GM12878 (cell line): ENCODE data around the gene ZFPM1. TPM values are rescaled to one million over a fixed set of nuclear protein-coding genes. Genes with fewer than 3 reads are reported as not detected.

Source experiments
- ATAC-seq: fragments of 200-7000 bp; cut with Tn5 transposase; 3 replicates; pipeline ENCODE4 v1.9.1; 2020; ENCODE audit warnings: mild to moderate bottlenecking, moderate library complexity
- BruUV-seq: library from RNA; stranded (reverse); fragments of 400-500 nt; replicated peaks from 2 replicates; lab custom pipeline; 2021; lab: Mats Ljungman, UMichigan
- CTCF ChIA-PET: fragments of 300-600 bp; sonication (Branson Sonifier 250); formaldehyde crosslinking; extraction: SDS; loops from one replicate; lab custom pipeline; 2021; ENCODE audit warnings: inconsistent platforms; lab: Yijun Ruan, JAX
- POLR2A ChIA-PET: fragments of 350-600 bp; formaldehyde crosslinking; extraction: SDS; loops from one replicate; lab custom pipeline; 2021; ENCODE audit warnings: inconsistent platforms; lab: Charles Lee
- RAD21 ChIA-PET: fragments of 300-600 bp; sonication (Branson Sonifier 250); formaldehyde crosslinking; loops from one replicate; lab custom pipeline; 2023; ENCODE audit warnings: antibody characterized with exemption; ENCODE audit not compliant: unreplicated experiment; lab: Charles Lee
- SMC1A ChIA-PET: fragments of 300-600 bp; sonication (Branson Sonifier 250); formaldehyde crosslinking; loops from one replicate; lab custom pipeline; 2023; ENCODE audit not compliant: unreplicated experiment, uncharacterized antibody; lab: Charles Lee
- DNase-seq: peaks from one replicate; pipeline ENCODE4 v3.0.0-alpha.2; 2011; ENCODE audit warnings: low read depth, low spot score
- FAIRE-seq: peaks from 3 replicates; lab custom pipeline; 2011; peaks lifted over from hg19 to GRCh38; lab: Jason Lieb, UNC
- H2AFZ ChIP-seq: 2 replicates; pipeline ENCODE4 v1.6.0; 2011; ENCODE audit warnings: low read depth, low read length, control low read depth; ENCODE audit not compliant: control insufficient read depth
- H3K27ac ChIP-seq: 2 replicates; pipeline ENCODE4 v1.5.1; 2011; ENCODE audit warnings: control low read depth; ENCODE audit not compliant: control insufficient read depth, insufficient read depth
- H3K27me3 ChIP-seq, 2 experiments: replicated peaks in 1 of 2; 2 replicates each; pipeline versions ENCODE4 v1.6.0 to v1.6.1; 2011; ENCODE audit warnings: low read length in 1 of 2; ENCODE audit not compliant: control insufficient read depth in 2 of 2, insufficient read depth in 2 of 2
- H3K36me3 ChIP-seq, 2 experiments: 2 replicates each; pipeline ENCODE4 v1.5.1; 2011; ENCODE audit warnings: low read length in 1 of 2; ENCODE audit not compliant: control insufficient read depth in 2 of 2, insufficient read depth in 2 of 2
- H3K4me1 ChIP-seq: 2 replicates; pipeline ENCODE4 v1.6.1; 2011; ENCODE audit warnings: mild to moderate bottlenecking, low read length, moderate library complexity, mixed read lengths; ENCODE audit not compliant: control insufficient read depth, insufficient read depth
- H3K4me2 ChIP-seq: 2 replicates; pipeline ENCODE4 v1.6.0; 2011; ENCODE audit warnings: control low read depth; ENCODE audit not compliant: control insufficient read depth, insufficient read depth
- H3K4me3 ChIP-seq: fragments of 200-600 bp; sonication (generic); 2 replicates; pipeline ENCODE4 v1.5.1; 2016
- H3K79me2 ChIP-seq: 2 replicates; pipeline ENCODE4 v1.6.0; 2011; ENCODE audit warnings: low read length; ENCODE audit not compliant: control insufficient read depth, insufficient read depth
- H3K9ac ChIP-seq: 2 replicates; pipeline ENCODE4 v1.8.0; 2011; ENCODE audit warnings: low read length, control low read depth, mixed read lengths; ENCODE audit not compliant: control insufficient read depth, insufficient read depth
- H3K9me3 ChIP-seq: replicated peaks from 3 replicates; pipeline ENCODE4 v1.5.1; 2011; ENCODE audit warnings: mild to moderate bottlenecking, low read length; ENCODE audit not compliant: control insufficient read depth, insufficient read depth
- H4K20me1 ChIP-seq: 2 replicates; pipeline ENCODE4 v1.6.0; 2011; ENCODE audit not compliant: control insufficient read depth, insufficient read depth
- MEF2A ChIP-seq: IDR thresholded peaks from 2 replicates; pipeline ENCODE4 v1.6.1; 2011; ENCODE audit warnings: low read depth, mild to moderate bottlenecking, low read length, moderate library complexity; ENCODE audit not compliant: insufficient read depth
- RBBP5 ChIP-seq: fragments of 200-600 bp; sonication (generic); conservative IDR thresholded peaks from 2 replicates; pipeline ENCODE4 v1.6.1; 2016
- RELA ChIP-seq: fragments of 450-650 bp; IDR thresholded peaks from 2 replicates; pipeline ENCODE4 v1.8.0; 2014; ENCODE audit warnings: borderline replicate concordance; ENCODE audit not compliant: partially characterized antibody
- SUZ12 ChIP-seq: fragments of 200-600 bp; sonication (generic); IDR thresholded peaks from one replicate; pipeline ENCODE4 v1.6.1; 2018; ENCODE audit warnings: antibody characterized with exemption, mild to moderate bottlenecking; ENCODE audit not compliant: unreplicated experiment
- YY1 ChIP-seq: IDR thresholded peaks from 2 replicates; pipeline ENCODE4 v1.6.1; 2011; ENCODE audit warnings: low read depth, mild to moderate bottlenecking, low read length
- ZZZ3 ChIP-seq: IDR thresholded peaks from 2 replicates; pipeline ENCODE4 v1.6.1; 2011; ENCODE audit warnings: low read depth; ENCODE audit not compliant: control insufficient read depth, insufficient read length
- WGBS: methylation state at CpG from one replicate; pipeline ENCODE4 v1.1.6; 2016; ENCODE audit warnings: low lambda C conversion rate; ENCODE audit not compliant: insufficient replicate concordance, insufficient coverage; ENCODE audit errors: missing lambda C conversion rate; 5-methylcytosine and 5-hydroxymethylcytosine counted together
- in situ Hi-C: fragments of 300-500 bp; cut with MboI; formaldehyde crosslinking; loops from 9 replicates; pipeline ENCODE4 v1.14.3; 2018; ENCODE audit warnings: mixed read lengths
- intact Hi-C: fragments of 100-400 bp; cut with micrococcal nuclease; formaldehyde crosslinking; loops from one replicate; pipeline ENCODE4 v1.14.2; 2022; ENCODE audit not compliant: unreplicated experiment
- polyA plus RNA-seq, 11 experiments: library from polyadenylated mRNA; depleted of rRNA in 4 of 11; unstranded in 6 of 11; stranded (reverse) in 5 of 11; fragments of >200 nt; fragmentation: Nextera tagmentation in 4 of 11; fragmentation: Illumina TruSeq in 1 of 11; extraction: Ambion mirVana in 4 of 11; extraction: Trizol in 1 of 11; gene quantifications; 1 replicate in 1 of 11; 2 replicates in 10 of 11; pipeline versions ENCODE4 v1.2.1 to v1.2.3, GENCODE V29; 2011 to 2016; ENCODE audit warnings: inconsistent platforms in 2 of 11, missing spikeins in 2 of 11, low read depth in 1 of 11
- total RNA-seq, 4 experiments: library from RNA; depleted of rRNA in 3 of 4; stranded (reverse); fragments of >200 nt in 3 of 4; fragmentation: Illumina TruSeq in 1 of 4; extraction: Trizol in 1 of 4; gene quantifications; 2 replicates each; pipeline versions ENCODE4 v1.2.1 to v1.2.3, GENCODE V29; 2013 to 2021
- TF ChIP-seq, protein P1 (sequence below): fragments of 450-650 bp; IDR thresholded peaks from 2 replicates; pipeline ENCODE4 v1.6.1; 2017; ENCODE audit warnings: mild to moderate bottlenecking, low read depth, inconsistent platforms; ENCODE audit not compliant: poor library complexity, severe bottlenecking
- TF ChIP-seq, protein P2 (sequence below): fragments of 450-650 bp; IDR thresholded peaks from 2 replicates; pipeline ENCODE4 v1.6.1; 2017; ENCODE audit warnings: antibody characterized with exemption, mild to moderate bottlenecking, moderate library complexity

The ZFPM1 gene
- total and polyA plus RNA-seq, 10 of the 15 experiments (the other 5 are each of a cell fraction or from before 2014, with no cell fraction given) = 0.02 to 5.1 (median 0.30) TPM

DNA sequence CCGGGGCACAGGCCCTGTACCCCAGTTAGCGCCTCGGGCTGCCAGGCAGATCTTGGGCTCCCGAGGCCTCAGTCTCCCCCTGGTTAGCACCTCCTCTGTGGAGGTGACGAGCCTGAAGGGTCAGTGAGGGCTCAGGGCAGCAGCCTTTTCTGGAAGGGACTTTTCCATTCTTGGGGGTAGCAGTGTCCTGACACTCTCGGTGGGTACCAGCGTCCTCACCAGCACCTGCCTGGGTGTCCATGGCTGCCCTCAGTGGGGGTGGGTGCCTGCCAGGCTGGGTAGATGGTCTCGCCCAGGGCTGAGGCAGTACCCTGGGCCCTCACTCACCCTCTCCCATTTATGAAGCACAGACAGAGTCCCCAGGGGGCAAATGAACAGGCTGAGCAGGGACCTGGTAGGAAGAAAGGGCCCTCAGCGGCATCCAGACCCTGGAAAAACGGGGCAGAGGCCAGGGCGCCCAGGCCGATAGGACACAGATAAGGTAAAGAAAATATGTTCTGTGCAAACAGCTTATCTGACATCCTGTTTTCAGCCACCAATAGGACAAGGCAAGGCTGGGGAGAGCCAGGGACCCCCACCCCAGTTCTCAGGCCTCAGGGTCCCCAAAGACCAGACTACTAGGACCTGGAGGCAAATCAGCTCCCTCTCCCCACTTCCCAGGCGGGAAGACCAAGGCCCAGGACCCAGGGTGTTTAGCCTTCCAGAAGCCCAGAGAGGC, 50.9 kb downstream of the ZFPM1 start (continued):
- TF ChIP-seq RELA = no peak

GRCh38 chr16:88504489-88505404, 51.7 kb downstream of the ZFPM1 start:
- Histone ChIP-seq H3K9ac (no peak overlapping the region), H4K20me1 (no peaks in the 10 kb centered on the region), H3K36me3 (no peaks in the 10 kb centered on the region), H3K27me3 (no peaks in the 10 kb centered on the region), H2AFZ (no peak overlapping the region), H3K9me3 (no peaks in the 10 kb centered on the region), H3K4me3 (no peak overlapping the region), H3K79me2 (no peaks in the 10 kb centered on the region), H3K4me1 (no peaks in the 10 kb centered on the region), H3K4me2 (no peak overlapping the region), H3K27ac (no peak overlapping the region)
- no TSS peak for BruUV-seq
- ATAC-seq (no peak), DNase-seq (no peak), FAIRE-seq (no peak)
- CTCF ChIA-PET = no interaction called here
- SMC1A ChIA-PET = no interaction called here
- RAD21 ChIA-PET = no interaction called here
- POLR2A ChIA-PET = no interaction called here
- intact Hi-C loops = no loop called here
- WGBS = 65% methylated on average over 27 of the region's 28 CpGs
- TF ChIP-seq ZZZ3 (no peak), YY1 (no peak), MEF2A (no peak), SUZ12 (no peak), RBBP5 (no peak)
- TF ChIP-seq, protein P1, sequence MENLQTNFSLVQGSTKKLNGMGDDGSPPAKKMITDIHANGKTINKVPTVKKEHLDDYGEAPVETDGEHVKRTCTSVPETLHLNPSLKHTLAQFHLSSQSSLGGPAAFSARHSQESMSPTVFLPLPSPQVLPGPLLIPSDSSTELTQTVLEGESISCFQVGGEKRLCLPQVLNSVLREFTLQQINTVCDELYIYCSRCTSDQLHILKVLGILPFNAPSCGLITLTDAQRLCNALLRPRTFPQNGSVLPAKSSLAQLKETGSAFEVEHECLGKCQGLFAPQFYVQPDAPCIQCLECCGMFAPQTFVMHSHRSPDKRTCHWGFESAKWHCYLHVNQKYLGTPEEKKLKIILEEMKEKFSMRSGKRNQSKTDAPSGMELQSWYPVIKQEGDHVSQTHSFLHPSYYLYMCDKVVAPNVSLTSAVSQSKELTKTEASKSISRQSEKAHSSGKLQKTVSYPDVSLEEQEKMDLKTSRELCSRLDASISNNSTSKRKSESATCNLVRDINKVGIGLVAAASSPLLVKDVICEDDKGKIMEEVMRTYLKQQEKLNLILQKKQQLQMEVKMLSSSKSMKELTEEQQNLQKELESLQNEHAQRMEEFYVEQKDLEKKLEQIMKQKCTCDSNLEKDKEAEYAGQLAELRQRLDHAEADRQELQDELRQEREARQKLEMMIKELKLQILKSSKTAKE = no peak
- TF ChIP-seq, protein P2, sequence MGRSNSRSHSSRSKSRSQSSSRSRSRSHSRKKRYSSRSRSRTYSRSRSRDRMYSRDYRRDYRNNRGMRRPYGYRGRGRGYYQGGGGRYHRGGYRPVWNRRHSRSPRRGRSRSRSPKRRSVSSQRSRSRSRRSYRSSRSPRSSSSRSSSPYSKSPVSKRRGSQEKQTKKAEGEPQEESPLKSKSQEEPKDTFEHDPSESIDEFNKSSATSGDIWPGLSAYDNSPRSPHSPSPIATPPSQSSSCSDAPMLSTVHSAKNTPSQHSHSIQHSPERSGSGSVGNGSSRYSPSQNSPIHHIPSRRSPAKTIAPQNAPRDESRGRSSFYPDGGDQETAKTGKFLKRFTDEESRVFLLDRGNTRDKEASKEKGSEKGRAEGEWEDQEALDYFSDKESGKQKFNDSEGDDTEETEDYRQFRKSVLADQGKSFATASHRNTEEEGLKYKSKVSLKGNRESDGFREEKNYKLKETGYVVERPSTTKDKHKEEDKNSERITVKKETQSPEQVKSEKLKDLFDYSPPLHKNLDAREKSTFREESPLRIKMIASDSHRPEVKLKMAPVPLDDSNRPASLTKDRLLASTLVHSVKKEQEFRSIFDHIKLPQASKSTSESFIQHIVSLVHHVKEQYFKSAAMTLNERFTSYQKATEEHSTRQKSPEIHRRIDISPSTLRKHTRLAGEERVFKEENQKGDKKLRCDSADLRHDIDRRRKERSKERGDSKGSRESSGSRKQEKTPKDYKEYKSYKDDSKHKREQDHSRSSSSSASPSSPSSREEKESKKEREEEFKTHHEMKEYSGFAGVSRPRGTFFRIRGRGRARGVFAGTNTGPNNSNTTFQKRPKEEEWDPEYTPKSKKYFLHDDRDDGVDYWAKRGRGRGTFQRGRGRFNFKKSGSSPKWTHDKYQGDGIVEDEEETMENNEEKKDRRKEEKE = no peak
- in situ Hi-C loops = no loop called here
